ENCODE data around the gene PSMC5. TPM values are rescaled to one million over a fixed set of nuclear protein-coding genes. Genes with fewer than 3 reads are reported as not detected.

The PSMC5 gene
- total RNA-seq, 1 donor from 2014 or later, result 50.5 TPM

- no peak for FAIRE-seq
- H3K36me3 ChIP-seq (ENCODE audit: control insufficient read depth, insufficient read depth, low read length), result no peaks in the 10 kb centered on the region
- no peak overlapping the region for H3K4me3 ChIP-seq (ENCODE audit: low read depth, low read length)
- no peak for DNase-seq (ENCODE audit: low read depth)
- no peaks in the 10 kb centered on the region for H3K27me3 ChIP-seq (ENCODE audit: control insufficient read depth, insufficient read depth, low read length)
- TF ChIP-seq CTCF (IDR thresholded peaks at IDR 0.05; ENCODE audit: insufficient read depth, low read length, severe bottlenecking), result no peak
Observed at GRCh38 chr17:63845509-63845908, 18.3 kb downstream of the PSMC5 start.

GRCh38 chr17:63847525-63848249, 20.5 kb downstream of the PSMC5 start:
- FAIRE-seq, result no peak

GRCh38 chr17:63848834-63849689, 21.8 kb downstream of the PSMC5 start:
- Histone ChIP-seq H3K36me3 (ENCODE audit: control insufficient read depth, insufficient read depth, low read length) (no peaks in the 10 kb centered on the region), H3K27me3 (ENCODE audit: control insufficient read depth, insufficient read depth, low read length) (no peaks in the 10 kb centered on the region), H3K4me3 (ENCODE audit: low read depth, low read length) (peak overlapping the region; percentile 8)
- DNase-seq (ENCODE audit: low read depth), result peak; percentile 72
- peak; percentile 74 for TF ChIP-seq CTCF (IDR thresholded peaks at IDR 0.05; ENCODE audit: insufficient read depth, low read length, severe bottlenecking)
- FAIRE-seq, result no peak

More at GRCh38 chr17:63847525-63848249, 20.5 kb downstream of the PSMC5 start:
- no peaks in the 10 kb centered on the region for H3K36me3 ChIP-seq (ENCODE audit: control insufficient read depth, insufficient read depth, low read length)
- H3K27me3 ChIP-seq (ENCODE audit: control insufficient read depth, insufficient read depth, low read length), result no peaks in the 10 kb centered on the region
- DNase-seq (ENCODE audit: low read depth), result no peak
- TF ChIP-seq CTCF (IDR thresholded peaks at IDR 0.05; ENCODE audit: insufficient read depth, low read length, severe bottlenecking), result no peak
- no peak overlapping the region for H3K4me3 ChIP-seq (ENCODE audit: low read depth, low read length)

- Histone ChIP-seq H3K27me3 (ENCODE audit: control insufficient read depth, insufficient read depth, low read length) (no peaks in the 10 kb centered on the region), H3K36me3 (ENCODE audit: control insufficient read depth, insufficient read depth, low read length) (no peaks in the 10 kb centered on the region), H3K4me3 (ENCODE audit: low read depth, low read length) (no peak overlapping the region)
- TF ChIP-seq CTCF (IDR thresholded peaks at IDR 0.05; ENCODE audit: insufficient read depth, low read length, severe bottlenecking), result no peak
- FAIRE-seq (no peak), DNase-seq (ENCODE audit: low read depth) (no peak)
Observed at GRCh38 chr17:63850401-63850800, 23.2 kb downstream of the PSMC5 start.

GRCh38 chr17:63853260-63853659, 26.0 kb downstream of the PSMC5 start:
- no peak overlapping the region for H3K4me3 ChIP-seq (ENCODE audit: low read depth, low read length)
- H3K36me3 ChIP-seq (ENCODE audit: control insufficient read depth, insufficient read depth, low read length), result no peaks in the 10 kb centered on the region
- DNase-seq (ENCODE audit: low read depth) (no peak), FAIRE-seq (no peak)
- TF ChIP-seq CTCF (IDR thresholded peaks at IDR 0.05; ENCODE audit: insufficient read depth, low read length, severe bottlenecking), result no peak
- no peaks in the 10 kb centered on the region for H3K27me3 ChIP-seq (ENCODE audit: control insufficient read depth, insufficient read depth, low read length)

All from bronchial epithelial cell (primary cell).